GM12878 (cell line): ENCODE results near the gene SNX11.

Experiments
- BCL3 ChIP-seq: IDR thresholded peaks from 2 replicates; pipeline ENCODE4 v1.6.1; 2011; ENCODE audit warnings: borderline replicate concordance, low read depth, mild to moderate bottlenecking, moderate library complexity, low read length; ENCODE audit not compliant: insufficient read depth, poor library complexity, severe bottlenecking
- CTCF ChIP-seq, 3 experiments: IDR thresholded peaks in 2 of 3; conservative IDR thresholded peaks in 1 of 3; 2 replicates each; pipeline ENCODE4 v1.5.1; 2011; ENCODE audit warnings: low read depth in 3 of 3, low read length in 3 of 3, mild to moderate bottlenecking in 3 of 3, control low read depth in 2 of 3, moderate library complexity in 2 of 3, inconsistent platforms in 1 of 3, mixed read lengths in 1 of 3; ENCODE audit not compliant: control insufficient read depth in 2 of 3, insufficient read depth in 1 of 3; ENCODE audit errors: extremely low read depth in 1 of 3
- EZH2 ChIP-seq: IDR thresholded peaks from 2 replicates; pipeline ENCODE4 v1.6.1; 2012; ENCODE audit warnings: low read depth, mild to moderate bottlenecking, control low read depth, inconsistent platforms, low read length, borderline replicate concordance; ENCODE audit not compliant: control insufficient read depth
- KDM1A ChIP-seq: fragments of 200-600 bp; sonication (generic); IDR thresholded peaks from 2 replicates; pipeline ENCODE4 v1.6.1; 2016; ENCODE audit warnings: borderline replicate concordance
- SIN3A ChIP-seq: IDR thresholded peaks from 2 replicates; pipeline ENCODE4 v1.6.1; 2012; ENCODE audit warnings: low read depth, low read length, improper control_type of control experiment
- TCF12 ChIP-seq: IDR thresholded peaks from 2 replicates; pipeline ENCODE4 v1.6.1; 2011; ENCODE audit warnings: low read depth, mild to moderate bottlenecking, low read length
- ZNF384 ChIP-seq: IDR thresholded peaks from 2 replicates; pipeline ENCODE4 v1.6.1; 2012; ENCODE audit warnings: low read depth, mild to moderate bottlenecking, low read length, improper control_type of control experiment, borderline replicate concordance

GRCh38 chr17:48058393-48059124, 49.0 kb upstream of the SNX11 start:
- TF ChIP-seq CTCF (IDR thresholded peaks at IDR 0.05 in 2 of 3, conservative IDR thresholded peaks at IDR 0.05 in 1 of 3; ENCODE audit: control insufficient read depth in 2 of 3, extremely low read depth in 1 of 3, insufficient read depth in 1 of 3, low read depth in 3 of 3, low read length in 3 of 3) = no peak
- TF ChIP-seq TCF12 = no peak
- no peak for TF ChIP-seq ZNF384
- no peak for TF ChIP-seq KDM1A
- TF ChIP-seq SIN3A = no peak
- TF ChIP-seq EZH2 = no peak
- no peak for TF ChIP-seq BCL3
